Occipital lobe (tissue), 2 donors: ENCODE results near the gene OR4M1. TPM values are rescaled to one million over a fixed set of nuclear protein-coding genes. Genes with fewer than 3 reads are reported as not detected.
"Not testable (repeated sequence)": the region's sequence is repeated elsewhere in the genome, so short reads cannot be mapped to it uniquely, and the experiment has no call there.

Source experiments
- DNase-seq: peaks from one replicate; lab custom pipeline; 2025; lab: John Stamatoyannopoulos, UW
- total RNA-seq: library from RNA; depleted of rRNA; stranded (reverse); fragments of >200 nt; gene quantifications from one replicate; pipeline ENCODE4 v1.2.3, GENCODE V29; 2014

Gene OR4M1
- total RNA-seq, 1 donor from 2014 or later, result not detected

- DNase-seq, result no peak
These were observed 49.9 kb downstream of the OR4M1 start for GRCh38 chr14:19823178-19823577.

- DNase-seq, result no peak
These were observed 50.5 kb downstream of the OR4M1 start for GRCh38 chr14:19823765-19824164.

- not testable (repeated sequence) for DNase-seq
These were observed 54.4 kb downstream of the OR4M1 start for GRCh38 chr14:19827626-19828244.

DNA sequence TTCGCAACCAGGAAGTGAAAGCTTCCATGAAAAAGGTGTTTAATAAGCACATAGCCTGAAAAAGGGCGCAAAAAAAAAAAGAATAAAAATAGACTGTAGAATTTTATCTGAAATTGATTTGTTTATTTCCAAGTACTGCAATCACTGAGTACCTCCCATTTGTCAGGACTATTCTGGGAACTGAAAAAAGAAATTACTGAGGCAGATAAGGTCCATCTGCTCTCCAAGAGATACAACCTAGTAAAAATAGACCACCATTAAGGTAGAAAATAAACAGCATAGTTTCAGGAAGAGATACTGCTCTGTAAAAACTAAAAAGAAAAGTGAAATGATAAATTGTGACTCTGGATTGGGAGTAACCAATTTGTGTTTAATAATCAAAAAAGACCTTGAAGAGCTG, 55.0 kb downstream of the OR4M1 start:
- DNase-seq, result no peak

Other genes starting within 250 kb of the OR4M1 start
- not detected for gene OR11H2, start 59.6 kb upstream of the OR4M1 start, total RNA-seq
- gene OR4Q3, start 29.9 kb upstream of the OR4M1 start, total RNA-seq, result not detected
- not detected for gene OR4N2, start 30.3 kb downstream of the OR4M1 start, total RNA-seq
- not detected for gene OR4K2, start 101.6 kb downstream of the OR4M1 start, total RNA-seq
- not detected for gene OR4K5, start 147.1 kb downstream of the OR4M1 start, total RNA-seq
- gene OR4K1, start 157.4 kb downstream of the OR4M1 start, total RNA-seq, result not detected
- gene OR4K15, start 202.1 kb downstream of the OR4M1 start, total RNA-seq, result not detected
- not detected for gene OR4Q2, start 228.7 kb downstream of the OR4M1 start, total RNA-seq
- not detected for gene OR4K14, start 245.8 kb downstream of the OR4M1 start, total RNA-seq